ENCODE results near the gene BBS12. TPM values are rescaled to one million over a fixed set of nuclear protein-coding genes. Genes with fewer than 3 reads are reported as not detected.

BBS12 gene
- total and polyA plus RNA-seq, 2 experiments from 2014 or later: 2.3 to 2.6 TPM

- TF ChIP-seq EZH2 (IDR thresholded peaks at IDR 0.05; ENCODE audit: low read depth, unreplicated experiment): no peak
- TF ChIP-seq, protein P1, sequence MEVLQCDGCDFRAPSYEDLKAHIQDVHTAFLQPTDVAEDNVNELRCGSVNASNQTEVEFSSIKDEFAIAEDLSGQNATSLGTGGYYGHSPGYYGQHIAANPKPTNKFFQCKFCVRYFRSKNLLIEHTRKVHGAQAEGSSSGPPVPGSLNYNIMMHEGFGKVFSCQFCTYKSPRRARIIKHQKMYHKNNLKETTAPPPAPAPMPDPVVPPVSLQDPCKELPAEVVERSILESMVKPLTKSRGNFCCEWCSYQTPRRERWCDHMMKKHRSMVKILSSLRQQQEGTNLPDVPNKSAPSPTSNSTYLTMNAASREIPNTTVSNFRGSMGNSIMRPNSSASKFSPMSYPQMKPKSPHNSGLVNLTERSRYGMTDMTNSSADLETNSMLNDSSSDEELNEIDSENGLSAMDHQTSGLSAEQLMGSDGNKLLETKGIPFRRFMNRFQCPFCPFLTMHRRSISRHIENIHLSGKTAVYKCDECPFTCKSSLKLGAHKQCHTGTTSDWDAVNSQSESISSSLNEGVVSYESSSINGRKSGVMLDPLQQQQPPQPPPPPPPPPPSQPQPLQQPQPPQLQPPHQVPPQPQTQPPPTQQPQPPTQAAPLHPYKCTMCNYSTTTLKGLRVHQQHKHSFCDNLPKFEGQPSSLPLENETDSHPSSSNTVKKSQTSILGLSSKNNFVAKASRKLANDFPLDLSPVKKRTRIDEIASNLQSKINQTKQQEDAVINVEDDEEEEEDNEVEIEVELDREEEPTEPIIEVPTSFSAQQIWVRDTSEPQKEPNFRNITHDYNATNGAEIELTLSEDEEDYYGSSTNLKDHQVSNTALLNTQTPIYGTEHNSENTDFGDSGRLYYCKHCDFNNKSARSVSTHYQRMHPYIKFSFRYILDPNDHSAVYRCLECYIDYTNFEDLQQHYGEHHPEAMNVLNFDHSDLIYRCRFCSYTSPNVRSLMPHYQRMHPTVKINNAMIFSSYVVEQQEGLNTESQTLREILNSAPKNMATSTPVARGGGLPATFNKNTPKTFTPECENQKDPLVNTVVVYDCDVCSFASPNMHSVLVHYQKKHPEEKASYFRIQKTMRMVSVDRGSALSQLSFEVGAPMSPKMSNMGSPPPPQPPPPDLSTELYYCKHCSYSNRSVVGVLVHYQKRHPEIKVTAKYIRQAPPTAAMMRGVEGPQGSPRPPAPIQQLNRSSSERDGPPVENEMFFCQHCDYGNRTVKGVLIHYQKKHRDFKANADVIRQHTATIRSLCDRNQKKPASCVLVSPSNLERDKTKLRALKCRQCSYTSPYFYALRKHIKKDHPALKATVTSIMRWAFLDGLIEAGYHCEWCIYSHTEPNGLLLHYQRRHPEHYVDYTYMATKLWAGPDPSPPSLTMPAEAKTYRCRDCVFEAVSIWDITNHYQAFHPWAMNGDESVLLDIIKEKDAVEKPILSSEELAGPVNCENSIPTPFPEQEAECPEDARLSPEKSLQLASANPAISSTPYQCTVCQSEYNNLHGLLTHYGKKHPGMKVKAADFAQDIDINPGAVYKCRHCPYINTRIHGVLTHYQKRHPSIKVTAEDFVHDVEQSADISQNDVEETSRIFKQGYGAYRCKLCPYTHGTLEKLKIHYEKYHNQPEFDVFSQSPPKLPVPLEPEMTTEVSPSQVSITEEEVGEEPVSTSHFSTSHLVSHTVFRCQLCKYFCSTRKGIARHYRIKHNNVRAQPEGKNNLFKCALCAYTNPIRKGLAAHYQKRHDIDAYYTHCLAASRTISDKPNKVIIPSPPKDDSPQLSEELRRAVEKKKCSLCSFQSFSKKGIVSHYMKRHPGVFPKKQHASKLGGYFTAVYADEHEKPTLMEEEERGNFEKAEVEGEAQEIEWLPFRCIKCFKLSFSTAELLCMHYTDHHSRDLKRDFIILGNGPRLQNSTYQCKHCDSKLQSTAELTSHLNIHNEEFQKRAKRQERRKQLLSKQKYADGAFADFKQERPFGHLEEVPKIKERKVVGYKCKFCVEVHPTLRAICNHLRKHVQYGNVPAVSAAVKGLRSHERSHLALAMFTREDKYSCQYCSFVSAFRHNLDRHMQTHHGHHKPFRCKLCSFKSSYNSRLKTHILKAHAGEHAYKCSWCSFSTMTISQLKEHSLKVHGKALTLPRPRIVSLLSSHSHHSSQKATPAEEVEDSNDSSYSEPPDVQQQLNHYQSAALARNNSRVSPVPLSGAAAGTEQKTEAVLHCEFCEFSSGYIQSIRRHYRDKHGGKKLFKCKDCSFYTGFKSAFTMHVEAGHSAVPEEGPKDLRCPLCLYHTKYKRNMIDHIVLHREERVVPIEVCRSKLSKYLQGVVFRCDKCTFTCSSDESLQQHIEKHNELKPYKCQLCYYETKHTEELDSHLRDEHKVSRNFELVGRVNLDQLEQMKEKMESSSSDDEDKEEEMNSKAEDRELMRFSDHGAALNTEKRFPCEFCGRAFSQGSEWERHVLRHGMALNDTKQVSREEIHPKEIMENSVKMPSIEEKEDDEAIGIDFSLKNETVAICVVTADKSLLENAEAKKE (CRISPR knock-in tag; IDR thresholded peaks at IDR 0.05): no peak
Measured at GRCh38 chr4:122781486-122781885, 49.0 kb downstream of the BBS12 start (continued).

GRCh38 chr4:122783301-122784215 lies 51.1 kb downstream of the BBS12 start:
- peaks cover 13% of the 10 kb centered on the region; the same call in 2 of the 3 replicates for H3K9me3 Mint-ChIP-seq
- H3K4me3 ChIP-seq: no peak overlapping the region
- H2AFZ ChIP-seq: no peak overlapping the region
- H3K36me3 ChIP-seq (ENCODE audit: insufficient read depth): no peaks in the 10 kb centered on the region
- peak overlapping the region; percentile 97 for H3K27ac Mint-ChIP-seq
- H3K27me3 Mint-ChIP-seq (ENCODE audit: insufficient read depth, low read depth, poor library complexity): peaks cover 19% of the 10 kb centered on the region
- peaks cover 8% of the 10 kb centered on the region; the same call in 1 of the 2 replicates for H3F3A ChIP-seq (replicated peaks; ENCODE audit: low read depth)
- DNase-seq (ENCODE audit: low spot score): peak; percentile 99
- no peaks in the 10 kb centered on the region for H3K27me3 ChIP-seq (ENCODE audit: insufficient read depth)
- H4K20me1 ChIP-seq (replicated peaks; ENCODE audit: insufficient read depth): no peaks in the 10 kb centered on the region
- peaks cover 34% of the 10 kb centered on the region for H3K4me1 ChIP-seq (ENCODE audit: insufficient read depth)
- ATAC-seq: peak; percentile 99
- H3K4me3 Mint-ChIP-seq: peak overlapping the region; percentile 48
- H3K79me2 ChIP-seq (replicated peaks; ENCODE audit: insufficient read depth): no peaks in the 10 kb centered on the region
- peaks cover 17% of the 10 kb centered on the region; the same call in 2 of the 3 replicates for H3K36me3 Mint-ChIP-seq (ENCODE audit: low read depth)
- H3K27ac ChIP-seq (ENCODE audit: low read depth): peak overlapping the region; percentile 99
- H3K4me2 ChIP-seq: peak overlapping the region; percentile 8
- H3K9me2 ChIP-seq (ENCODE audit: insufficient read depth): no peaks in the 10 kb centered on the region
- H3K4me1 Mint-ChIP-seq: peaks cover 72% of the 10 kb centered on the region
- no peak for TF ChIP-seq REST (IDR thresholded peaks at IDR 0.05; ENCODE audit: unreplicated experiment)
- peak; percentile 91 for TF ChIP-seq NANOG (IDR thresholded peaks at IDR 0.05; ENCODE audit: borderline replicate concordance)
- TF ChIP-seq ZNF331 (CRISPR knock-in tag; IDR thresholded peaks at IDR 0.05; ENCODE audit: low read depth): no peak
- TF ChIP-seq, protein P2, sequence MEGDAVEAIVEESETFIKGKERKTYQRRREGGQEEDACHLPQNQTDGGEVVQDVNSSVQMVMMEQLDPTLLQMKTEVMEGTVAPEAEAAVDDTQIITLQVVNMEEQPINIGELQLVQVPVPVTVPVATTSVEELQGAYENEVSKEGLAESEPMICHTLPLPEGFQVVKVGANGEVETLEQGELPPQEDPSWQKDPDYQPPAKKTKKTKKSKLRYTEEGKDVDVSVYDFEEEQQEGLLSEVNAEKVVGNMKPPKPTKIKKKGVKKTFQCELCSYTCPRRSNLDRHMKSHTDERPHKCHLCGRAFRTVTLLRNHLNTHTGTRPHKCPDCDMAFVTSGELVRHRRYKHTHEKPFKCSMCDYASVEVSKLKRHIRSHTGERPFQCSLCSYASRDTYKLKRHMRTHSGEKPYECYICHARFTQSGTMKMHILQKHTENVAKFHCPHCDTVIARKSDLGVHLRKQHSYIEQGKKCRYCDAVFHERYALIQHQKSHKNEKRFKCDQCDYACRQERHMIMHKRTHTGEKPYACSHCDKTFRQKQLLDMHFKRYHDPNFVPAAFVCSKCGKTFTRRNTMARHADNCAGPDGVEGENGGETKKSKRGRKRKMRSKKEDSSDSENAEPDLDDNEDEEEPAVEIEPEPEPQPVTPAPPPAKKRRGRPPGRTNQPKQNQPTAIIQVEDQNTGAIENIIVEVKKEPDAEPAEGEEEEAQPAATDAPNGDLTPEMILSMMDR (conservative IDR thresholded peaks at IDR 0.05; ENCODE audit: low read depth in 2 of 2): no peak
- no peak for TF ChIP-seq ZNF114 (CRISPR knock-in tag; IDR thresholded peaks at IDR 0.05)
- TF ChIP-seq CREB1 (CRISPR knock-in tag; IDR thresholded peaks at IDR 0.05; ENCODE audit: low read depth): peak; percentile 58
